Stimulated activated memory B cell treated with anti-CD40 and anti-IgM and Interleukin-4, amounts not matched to agents 10 μg/mL and 1 μg/mL and 100 μg/mL, for 72 hours (primary cell): ENCODE results near the gene PNKP.
A peak's percentile ranks its signal among the peaks of the same experiment; 100 is the strongest.

Experiments
- ATAC-seq: fragments of 150-1000 bp; cut with Tn5 transposase; 2 replicates; pipeline ENCODE4 v1.10.0; 2021
- H3K27ac Mint-ChIP-seq: one replicate; pipeline ENCODE4 v1.8.0; 2022; ENCODE audit warnings: mild to moderate bottlenecking, mixed read lengths
- H3K27me3 Mint-ChIP-seq: one replicate; pipeline ENCODE4 v1.8.0; 2022; ENCODE audit warnings: mixed read lengths
- H3K36me3 Mint-ChIP-seq: one replicate; pipeline ENCODE4 v1.8.0; 2022; ENCODE audit warnings: mixed read lengths
- H3K4me1 Mint-ChIP-seq: one replicate; pipeline ENCODE4 v1.8.0; 2022; ENCODE audit warnings: mixed read lengths
- H3K4me3 Mint-ChIP-seq: one replicate; pipeline ENCODE4 v1.8.0; 2022; ENCODE audit warnings: mild to moderate bottlenecking, moderate library complexity, mixed read lengths
- H3K9me3 Mint-ChIP-seq: one replicate; pipeline ENCODE4 v1.8.0; 2022; ENCODE audit warnings: mixed read lengths

PNKP gene

DNA sequence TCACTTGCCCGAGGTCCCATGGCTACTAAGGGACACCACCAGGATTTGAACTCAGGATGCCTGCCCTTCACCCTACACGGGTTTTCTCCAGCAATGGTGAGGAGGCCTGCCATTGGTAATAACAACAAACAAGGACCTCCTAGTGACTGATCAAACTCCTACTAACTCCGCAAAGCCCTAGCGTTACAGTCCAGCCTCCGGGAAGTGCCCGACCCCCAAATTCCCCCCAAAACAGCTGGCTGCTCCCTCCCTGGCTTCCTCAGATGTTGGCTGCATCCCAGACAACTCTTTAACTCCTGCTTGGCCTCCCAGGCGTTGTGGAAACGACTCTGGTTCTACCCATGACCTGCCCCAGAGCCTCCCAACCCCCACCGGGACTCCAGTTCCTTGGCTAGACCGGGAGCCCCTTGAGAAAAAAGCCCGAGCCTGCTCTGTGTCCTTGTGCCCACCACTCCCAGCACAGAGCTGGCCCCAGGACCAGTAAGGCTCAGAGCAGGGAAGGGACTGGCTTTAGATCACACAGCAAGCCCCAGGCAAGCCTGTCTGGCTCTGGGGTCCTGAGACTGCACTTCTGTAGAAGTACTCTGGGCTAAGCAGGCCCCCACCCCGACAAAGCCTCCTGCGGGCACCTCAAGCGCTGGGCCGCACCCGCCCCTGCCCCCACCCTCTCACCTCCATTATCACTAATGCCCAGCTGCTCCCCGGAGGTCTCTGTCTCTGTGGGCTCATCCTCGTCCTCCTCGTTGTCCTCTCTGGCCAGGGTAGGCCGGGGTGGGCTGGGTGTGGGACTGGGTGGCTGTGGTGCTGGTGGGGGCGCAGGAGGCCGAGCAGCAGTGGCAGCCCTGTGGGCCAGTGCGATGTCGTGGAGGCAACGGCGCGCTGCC, 5.1 kb upstream of the PNKP start:
- Mint-ChIP-seq H3K27me3 (no peaks in the 10 kb centered on the region), H3K27ac (peak overlapping the region; percentile 45), H3K9me3 (no peaks in the 10 kb centered on the region), H3K4me1 (peaks cover 41% of the 10 kb centered on the region), H3K4me3 (no peak overlapping the region), H3K36me3 (no peaks in the 10 kb centered on the region)
- ATAC-seq, result no peak

DNA sequence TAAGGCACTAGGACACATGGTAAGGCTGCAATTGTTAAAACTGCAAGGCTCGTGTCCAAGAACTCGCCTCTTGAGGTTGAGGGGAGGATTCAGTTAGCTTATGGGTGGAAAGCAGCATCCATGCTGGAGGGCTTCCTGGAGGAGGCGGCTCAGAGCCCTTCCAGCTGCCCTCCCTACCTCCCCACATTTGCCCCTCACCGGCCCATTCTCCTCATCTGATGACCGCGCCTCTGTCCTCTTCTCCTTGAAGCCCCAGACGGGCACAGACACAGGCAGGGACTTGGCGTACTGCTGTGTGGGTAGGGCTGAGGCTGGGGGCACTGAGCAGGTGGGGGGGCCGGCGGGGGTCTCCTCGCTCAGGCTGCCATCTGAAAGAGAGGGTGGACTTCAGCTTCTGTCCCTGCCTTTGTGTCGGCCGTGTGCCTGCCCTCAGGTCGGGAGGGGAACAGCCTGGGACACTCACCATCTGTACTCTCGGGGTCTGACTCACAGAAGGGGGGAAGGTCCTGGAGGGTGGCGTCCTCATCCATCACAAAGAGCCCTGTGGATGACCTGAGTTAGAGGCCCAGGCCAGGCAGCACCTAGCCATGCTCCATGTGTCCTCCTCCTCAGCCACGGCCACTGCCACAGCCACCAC, 4.1 kb upstream of the PNKP start:
- no peaks in the 10 kb centered on the region for H3K9me3 Mint-ChIP-seq
- peaks cover 49% of the 10 kb centered on the region for H3K4me1 Mint-ChIP-seq
- H3K4me3 Mint-ChIP-seq, result no peak overlapping the region
- peaks cover 5% of the 10 kb centered on the region for H3K36me3 Mint-ChIP-seq
- H3K27ac Mint-ChIP-seq, result peak overlapping the region; percentile 45
- no peak for ATAC-seq
- no peaks in the 10 kb centered on the region for H3K27me3 Mint-ChIP-seq

DNA sequence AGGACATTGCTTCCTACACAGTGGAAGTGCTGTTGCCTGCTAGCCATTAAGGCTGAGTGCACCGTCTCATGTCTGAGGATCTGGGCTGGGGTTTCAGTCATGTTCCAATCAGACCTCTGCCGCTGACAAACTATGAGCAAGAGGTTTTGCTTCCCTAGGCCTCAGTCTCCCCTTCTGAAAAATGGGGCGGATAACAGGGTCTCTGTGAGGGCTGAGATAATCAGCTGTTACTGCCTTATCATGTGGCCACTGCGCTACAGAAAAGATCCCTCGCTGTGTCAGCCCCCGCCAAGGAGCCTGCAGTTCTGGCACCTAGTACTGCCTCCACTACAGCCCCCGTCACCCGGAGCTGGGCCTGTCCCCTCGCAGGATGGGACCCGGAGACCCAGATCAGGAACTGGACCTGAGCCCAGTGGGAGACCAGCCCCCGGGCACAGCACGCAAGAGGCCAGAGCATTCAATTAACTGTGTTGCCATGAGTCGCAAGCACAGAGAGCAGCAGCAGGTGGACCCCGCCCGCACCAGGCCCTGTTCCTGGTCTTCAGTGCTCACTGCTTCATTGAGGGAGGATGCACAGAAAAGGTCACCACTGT, 3.0 kb upstream of the PNKP start:
- no peak overlapping the region for H3K27ac Mint-ChIP-seq
- peaks cover 53% of the 10 kb centered on the region for H3K4me1 Mint-ChIP-seq
- peaks cover 13% of the 10 kb centered on the region for H3K36me3 Mint-ChIP-seq
- no peak overlapping the region for H3K4me3 Mint-ChIP-seq
- H3K9me3 Mint-ChIP-seq, result no peaks in the 10 kb centered on the region
- no peaks in the 10 kb centered on the region for H3K27me3 Mint-ChIP-seq
- ATAC-seq, result no peak

DNA sequence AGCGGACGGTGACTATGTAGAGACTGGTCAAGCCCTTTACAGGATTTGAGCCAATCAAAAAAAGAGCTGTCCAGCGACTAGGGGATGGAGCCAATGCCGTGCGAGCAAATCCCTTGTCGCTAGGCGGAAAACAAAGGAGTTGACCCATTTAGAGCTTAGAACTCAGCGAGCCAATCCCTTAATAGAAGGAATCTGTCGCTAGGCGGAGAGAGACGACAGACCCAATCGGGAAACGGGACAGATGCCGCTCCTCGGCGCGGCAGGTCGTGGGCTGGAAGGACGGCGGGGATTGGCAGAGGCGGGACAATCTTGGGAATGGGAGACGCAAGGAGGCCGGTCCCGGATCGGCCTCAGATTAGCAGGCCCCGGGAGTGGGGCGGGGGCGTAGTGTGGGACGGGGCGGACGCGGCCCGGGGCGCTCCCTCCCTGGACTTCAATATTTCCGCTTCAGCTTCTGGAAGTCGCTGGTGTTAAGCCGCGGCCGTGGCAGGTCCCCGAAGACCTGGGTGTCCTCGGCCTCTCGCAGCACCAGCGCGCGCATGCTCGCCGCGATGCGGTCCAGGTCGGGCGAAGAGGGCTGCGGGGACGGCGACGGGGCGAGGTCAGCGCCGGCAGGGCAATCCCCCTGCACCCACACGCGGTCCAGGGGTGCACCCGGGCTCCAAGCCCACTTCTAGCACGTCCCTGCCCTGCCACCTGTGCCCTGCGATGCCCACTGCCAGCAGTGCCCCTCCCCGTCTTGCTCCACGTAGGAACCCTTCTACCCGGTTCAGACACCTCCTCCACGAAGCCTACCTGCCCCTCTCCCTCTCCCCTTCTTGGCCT, 2.3 kb upstream of the PNKP start:
- H3K27me3 Mint-ChIP-seq, result no peaks in the 10 kb centered on the region
- no peaks in the 10 kb centered on the region for H3K9me3 Mint-ChIP-seq
- peaks cover 18% of the 10 kb centered on the region for H3K36me3 Mint-ChIP-seq
- H3K27ac Mint-ChIP-seq, result no peak overlapping the region
- peaks cover 53% of the 10 kb centered on the region for H3K4me1 Mint-ChIP-seq
- ATAC-seq, result peak; percentile 87
- H3K4me3 Mint-ChIP-seq, result no peak overlapping the region

DNA sequence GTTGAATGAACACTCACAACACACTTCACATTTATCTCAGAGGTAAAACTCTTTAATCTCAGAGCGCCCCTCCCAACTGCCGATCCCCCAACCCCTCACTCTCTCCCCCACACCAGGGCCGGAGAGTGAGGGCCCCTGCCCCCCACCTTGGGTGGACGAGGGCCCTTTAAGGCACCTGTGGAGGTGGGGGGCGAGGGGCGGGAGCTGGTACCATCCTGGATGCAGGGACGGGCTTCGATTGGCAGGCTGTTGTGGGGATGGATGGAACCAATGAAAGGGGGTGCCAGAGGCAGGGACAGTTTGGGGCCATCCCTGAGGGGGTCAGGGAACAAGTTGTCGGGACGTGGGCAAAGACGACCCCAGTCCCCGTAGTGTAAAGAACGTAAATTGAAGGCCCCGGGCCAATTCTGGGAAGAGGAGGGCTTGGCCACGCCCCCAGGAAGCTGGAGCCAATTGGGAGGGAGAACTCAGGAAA, 1.7 kb upstream of the PNKP start:
- peaks cover 59% of the 10 kb centered on the region for H3K4me1 Mint-ChIP-seq
- H3K27me3 Mint-ChIP-seq, result no peaks in the 10 kb centered on the region
- H3K27ac Mint-ChIP-seq, result no peak overlapping the region
- no peaks in the 10 kb centered on the region for H3K9me3 Mint-ChIP-seq
- no peak overlapping the region for H3K4me3 Mint-ChIP-seq
- peaks cover 25% of the 10 kb centered on the region for H3K36me3 Mint-ChIP-seq
- peak; percentile 31 for ATAC-seq

DNA sequence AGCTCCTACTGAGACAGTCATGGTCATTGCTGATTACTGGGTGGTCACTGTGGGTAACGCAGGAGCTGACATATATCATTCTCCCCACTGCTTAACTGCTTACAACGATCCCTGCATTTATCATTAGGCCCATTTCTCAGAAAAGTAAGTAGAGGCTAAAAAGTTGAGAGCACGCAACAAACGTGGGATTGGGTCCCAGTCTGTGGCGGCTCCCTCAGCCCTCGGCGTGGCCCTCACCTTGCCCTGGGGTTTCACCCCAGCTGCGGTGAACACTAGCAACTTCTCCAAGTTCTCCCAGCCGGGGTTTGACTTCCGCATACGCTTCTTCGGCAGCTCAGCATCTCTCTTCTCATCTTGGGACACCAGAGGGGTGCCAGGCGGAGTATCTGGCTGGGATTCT, 2.5 kb downstream of the PNKP start:
- Mint-ChIP-seq H3K4me1 (peaks cover 50% of the 10 kb centered on the region), H3K27ac (no peak overlapping the region), H3K27me3 (no peaks in the 10 kb centered on the region), H3K4me3 (no peak overlapping the region), H3K9me3 (no peaks in the 10 kb centered on the region), H3K36me3 (peaks cover 56% of the 10 kb centered on the region)
- no peak for ATAC-seq

DNA sequence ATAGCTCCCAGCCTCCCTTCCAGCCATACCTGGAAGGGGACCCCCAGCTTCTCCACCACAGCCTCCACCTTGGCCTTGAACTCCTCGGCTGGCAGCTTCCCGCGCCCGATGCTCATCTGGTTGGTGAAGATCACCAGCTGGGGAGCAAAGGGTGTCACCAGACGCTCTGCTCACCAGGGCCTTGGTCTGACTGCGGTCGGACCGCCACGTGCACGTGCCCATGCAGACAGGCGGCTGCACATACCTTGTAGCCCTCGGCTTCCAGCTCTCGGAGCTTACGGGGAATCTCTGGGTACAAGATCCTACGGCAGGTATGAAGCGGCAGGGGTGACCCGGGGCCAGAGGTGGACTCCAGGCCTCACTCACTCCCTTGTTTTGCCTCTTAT, 3.4 kb downstream of the PNKP start:
- no peaks in the 10 kb centered on the region for H3K27me3 Mint-ChIP-seq
- H3K27ac Mint-ChIP-seq, result no peak overlapping the region
- H3K9me3 Mint-ChIP-seq, result no peaks in the 10 kb centered on the region
- ATAC-seq, result no peak
- H3K36me3 Mint-ChIP-seq, result peaks cover 59% of the 10 kb centered on the region
- H3K4me3 Mint-ChIP-seq, result no peak overlapping the region
- H3K4me1 Mint-ChIP-seq, result peaks cover 50% of the 10 kb centered on the region

DNA sequence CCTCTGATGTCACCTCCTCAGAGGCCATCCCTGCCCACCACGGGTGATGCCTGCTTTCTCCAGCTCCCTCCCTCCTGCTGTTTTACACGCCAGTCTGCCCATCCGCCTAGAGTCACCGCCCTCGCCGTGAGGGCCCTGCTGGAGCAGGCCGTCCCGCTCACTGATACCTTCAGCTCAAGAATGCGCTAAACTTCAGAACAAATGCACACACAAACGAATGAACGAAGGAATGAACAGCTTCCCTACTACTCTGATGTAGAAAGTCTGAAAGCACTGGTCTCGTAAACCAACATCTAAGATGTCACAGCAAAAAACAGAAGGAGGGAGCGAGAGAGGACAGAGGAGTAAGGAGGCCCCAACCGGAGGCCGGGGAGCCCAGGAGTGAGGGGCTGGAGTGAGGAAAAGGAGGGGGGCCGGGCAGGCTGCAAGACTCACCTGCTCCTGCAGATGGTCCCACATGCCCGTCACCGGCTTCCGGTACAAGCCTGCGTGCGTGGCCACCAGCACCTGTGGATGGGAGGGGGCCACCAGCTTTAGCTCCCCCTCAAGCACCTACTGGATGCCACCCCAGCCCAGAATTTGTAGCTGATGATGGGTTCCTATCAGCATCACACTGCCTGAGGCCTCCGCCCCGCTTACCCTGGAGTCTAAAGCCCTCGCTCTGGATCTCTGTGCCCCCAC, 4.0 kb downstream of the PNKP start:
- Mint-ChIP-seq H3K9me3 (no peaks in the 10 kb centered on the region), H3K27ac (no peak overlapping the region), H3K4me3 (no peak overlapping the region), H3K4me1 (peaks cover 50% of the 10 kb centered on the region), H3K36me3 (peaks cover 64% of the 10 kb centered on the region), H3K27me3 (no peaks in the 10 kb centered on the region)
- ATAC-seq, result no peak

DNA sequence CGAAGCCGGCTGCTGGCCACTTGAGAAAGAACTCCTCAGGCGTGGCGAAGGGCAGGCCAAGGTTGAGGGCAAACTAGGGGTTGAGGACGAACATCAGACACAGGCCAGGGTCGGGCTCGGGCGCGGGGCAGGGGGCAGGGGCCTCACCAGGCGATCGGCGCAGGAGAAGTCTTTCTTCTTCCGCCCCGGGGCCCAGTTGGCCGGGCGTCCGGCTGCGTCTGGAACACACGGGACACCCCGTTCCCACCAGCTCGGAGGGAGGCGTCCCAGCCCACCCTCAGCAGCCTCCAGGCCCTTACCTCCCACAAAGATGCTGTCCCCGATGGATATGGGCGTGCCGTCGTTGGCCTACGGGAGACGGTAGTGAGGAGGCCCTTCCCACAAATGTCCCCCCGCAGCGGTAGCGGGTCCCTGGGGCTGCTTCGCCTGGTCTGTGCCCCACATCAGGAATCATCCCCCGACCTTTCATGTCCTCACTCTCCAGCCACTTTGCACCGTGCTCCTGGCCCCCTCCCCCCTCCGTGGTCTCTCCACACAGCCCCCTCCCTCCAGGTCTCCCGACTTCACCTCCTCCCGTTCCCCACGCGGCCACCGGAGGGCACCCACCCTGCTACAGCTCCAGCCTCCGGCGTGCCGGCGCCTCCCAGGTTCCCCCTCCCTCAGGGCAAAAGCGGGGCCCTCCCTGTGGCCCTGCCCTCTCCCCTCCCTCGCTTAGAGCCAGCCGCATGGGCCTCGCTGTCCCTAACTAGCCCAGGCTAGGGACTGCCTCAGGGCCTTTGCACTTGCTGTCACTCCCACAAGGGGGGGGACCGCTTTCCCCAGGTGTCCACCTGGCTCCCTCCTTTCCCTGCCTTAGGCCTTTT, 4.8 kb downstream of the PNKP start:
- H3K4me1 Mint-ChIP-seq, result peaks cover 43% of the 10 kb centered on the region
- no peak overlapping the region for H3K4me3 Mint-ChIP-seq
- H3K36me3 Mint-ChIP-seq, result peaks cover 70% of the 10 kb centered on the region
- H3K9me3 Mint-ChIP-seq, result no peaks in the 10 kb centered on the region
- no peak overlapping the region for H3K27ac Mint-ChIP-seq
- no peaks in the 10 kb centered on the region for H3K27me3 Mint-ChIP-seq
- no peak for ATAC-seq

DNA sequence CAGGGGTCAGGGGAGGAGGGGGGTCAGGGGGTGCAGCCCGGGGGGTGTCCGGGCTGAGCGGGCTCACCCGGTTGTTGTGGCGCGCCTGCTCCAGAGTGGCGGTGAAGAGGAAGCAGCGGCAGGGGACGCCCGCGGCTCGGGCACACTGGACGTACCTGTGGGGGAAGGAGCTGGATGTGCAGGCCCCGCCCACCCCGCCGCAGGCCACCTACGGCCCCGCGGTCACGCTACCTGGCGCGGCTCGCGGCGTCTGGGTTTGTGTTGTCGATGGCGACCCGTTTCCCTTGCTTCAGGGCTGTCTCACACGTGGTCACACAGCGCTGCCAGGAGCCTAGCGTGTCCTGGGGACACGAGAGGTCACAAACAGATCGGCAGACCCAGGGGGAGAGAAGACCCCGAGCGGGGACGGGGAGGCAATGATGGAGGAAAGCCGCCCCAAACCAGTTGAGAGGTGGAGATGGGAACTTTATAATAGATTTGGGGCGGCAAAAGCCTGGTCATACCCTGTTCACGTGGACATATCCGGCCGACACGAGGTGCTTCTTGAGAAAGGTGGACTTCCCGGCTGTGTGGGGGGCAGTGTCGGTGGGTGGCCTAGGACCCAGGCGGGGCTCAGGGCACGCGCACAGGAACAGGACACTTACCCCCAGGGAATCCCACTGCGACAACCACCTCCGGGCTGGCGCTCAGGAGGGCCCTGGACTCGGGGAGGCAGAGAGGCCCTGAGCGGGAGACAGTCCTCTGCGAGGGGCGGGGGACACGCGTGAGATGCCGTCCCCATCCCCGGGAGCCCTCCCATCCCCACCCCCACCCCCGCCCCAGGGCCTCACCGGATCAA, 5.6 kb downstream of the PNKP start:
- H3K36me3 Mint-ChIP-seq, result peaks cover 68% of the 10 kb centered on the region
- ATAC-seq, result peak; percentile 24
- H3K9me3 Mint-ChIP-seq, result no peaks in the 10 kb centered on the region
- H3K4me1 Mint-ChIP-seq, result peaks cover 36% of the 10 kb centered on the region
- H3K4me3 Mint-ChIP-seq, result no peak overlapping the region
- H3K27me3 Mint-ChIP-seq, result no peaks in the 10 kb centered on the region
- H3K27ac Mint-ChIP-seq, result no peak overlapping the region

DNA sequence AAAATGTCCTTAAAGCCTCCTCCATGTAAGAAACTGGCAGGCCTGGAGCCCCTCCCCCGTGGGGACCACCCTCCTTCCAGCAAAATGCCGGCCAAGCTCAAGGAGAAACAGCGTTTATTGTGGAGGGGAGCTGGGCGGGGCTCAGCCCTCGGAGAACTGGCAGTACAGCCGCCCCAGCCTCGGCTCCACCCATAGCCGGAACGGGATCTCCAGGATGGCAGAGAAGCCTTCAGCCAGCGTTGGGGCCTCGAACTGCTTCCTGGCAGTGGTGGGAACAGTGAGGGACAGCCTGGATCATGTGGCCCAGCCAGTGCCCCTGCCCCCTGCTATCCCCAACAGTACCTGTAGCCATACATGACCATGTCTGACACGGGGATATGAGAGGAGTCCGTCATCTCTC, 6.3 kb downstream of the PNKP start:
- Mint-ChIP-seq H3K9me3 (no peaks in the 10 kb centered on the region), H3K27ac (no peak overlapping the region), H3K4me3 (no peak overlapping the region), H3K36me3 (peaks cover 61% of the 10 kb centered on the region), H3K4me1 (peaks cover 32% of the 10 kb centered on the region), H3K27me3 (no peaks in the 10 kb centered on the region)
- ATAC-seq, result no peak

DNA sequence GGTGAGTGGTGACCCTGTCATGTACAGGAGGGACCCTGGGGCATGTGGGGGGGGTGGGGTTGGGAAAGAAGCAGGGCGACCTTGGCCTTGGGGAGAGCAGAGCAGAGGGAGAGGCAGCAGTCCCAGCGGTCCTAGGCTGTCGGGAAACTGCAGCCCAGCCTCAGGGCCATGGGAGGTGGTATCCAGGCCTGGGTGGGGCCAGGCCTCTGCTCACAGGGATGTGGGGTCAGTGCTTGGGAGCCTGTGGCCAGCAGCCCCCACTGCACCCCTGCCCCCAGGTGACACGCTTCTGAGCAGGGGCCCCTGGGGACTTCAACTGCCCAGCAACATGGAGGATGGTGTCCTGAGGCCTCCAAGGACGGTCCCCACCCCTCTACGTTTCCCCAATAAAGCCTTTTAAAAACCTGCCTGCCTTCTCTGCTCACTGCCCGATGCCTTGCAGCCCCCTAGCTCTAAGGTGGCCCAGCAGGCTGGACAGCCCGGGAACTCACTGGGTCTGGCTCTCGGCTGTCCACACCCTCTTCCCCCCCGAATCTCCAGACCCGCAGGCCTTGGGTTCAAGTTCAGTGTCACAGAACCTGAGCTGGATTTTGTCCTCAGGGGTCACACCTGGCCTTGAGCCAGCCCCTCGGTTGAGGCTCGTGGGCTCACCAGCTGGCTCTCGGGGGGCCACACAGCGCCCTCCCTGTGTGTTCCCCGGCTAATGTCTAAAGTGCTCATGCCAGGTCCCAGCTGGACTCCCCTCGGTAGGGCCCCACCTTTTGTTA, 6.9 kb downstream of the PNKP start:
- H3K27me3 Mint-ChIP-seq, result no peaks in the 10 kb centered on the region
- no peak overlapping the region for H3K4me3 Mint-ChIP-seq
- no peaks in the 10 kb centered on the region for H3K9me3 Mint-ChIP-seq
- H3K27ac Mint-ChIP-seq, result no peak overlapping the region
- H3K4me1 Mint-ChIP-seq, result peaks cover 31% of the 10 kb centered on the region
- ATAC-seq, result no peak
- peaks cover 60% of the 10 kb centered on the region for H3K36me3 Mint-ChIP-seq
